IPS-18c (cell line): ENCODE data around the gene MADD.
A peak's percentile ranks its signal among the peaks of the same experiment; 100 is the strongest.

Source experiments
- H3K4me3 ChIP-seq: 2 replicates; pipeline ENCODE4 v1.7.0; 2013; ENCODE audit warnings: low read depth, mild to moderate bottlenecking, low read length, moderate library complexity; ENCODE audit not compliant: insufficient read depth
- H3K9me3 ChIP-seq: one replicate; pipeline ENCODE4 v1.6.1; 2013; ENCODE audit warnings: mild to moderate bottlenecking, low read length, moderate library complexity; ENCODE audit not compliant: control insufficient read depth, insufficient read depth

Gene MADD

GRCh38 chr11:47268448-47269001 lies 1.4 kb upstream of the MADD start:
- peak overlapping the region; percentile 93; the same call in 1 of the 2 replicates for H3K4me3 ChIP-seq
- no peaks in the 10 kb centered on the region for H3K9me3 ChIP-seq

GRCh38 chr11:47269002-47269828 lies 718 bp upstream of the MADD start:
- no peaks in the 10 kb centered on the region for H3K9me3 ChIP-seq
- peak overlapping the region; percentile 93 for H3K4me3 ChIP-seq

GRCh38 chr11:47270331-47271271 lies 668 bp downstream of the MADD start:
- no peaks in the 10 kb centered on the region for H3K9me3 ChIP-seq
- peak overlapping the region; percentile 93 for H3K4me3 ChIP-seq

GRCh38 chr11:47271328-47271727 lies 1.4 kb downstream of the MADD start:
- H3K9me3 ChIP-seq = no peaks in the 10 kb centered on the region

GRCh38 chr11:47271961-47272661 lies 2.2 kb downstream of the MADD start:
- no peak overlapping the region for H3K4me3 ChIP-seq
- no peaks in the 10 kb centered on the region for H3K9me3 ChIP-seq

More at GRCh38 chr11:47271328-47271727, 1.4 kb downstream of the MADD start:
- H3K4me3 ChIP-seq = no peak overlapping the region

GRCh38 chr11:47272706-47273105 lies 2.8 kb downstream of the MADD start:
- H3K4me3 ChIP-seq = no peak overlapping the region
- H3K9me3 ChIP-seq = no peaks in the 10 kb centered on the region

GRCh38 chr11:47274495-47275235 lies 4.7 kb downstream of the MADD start:
- H3K9me3 ChIP-seq = no peaks in the 10 kb centered on the region
- H3K4me3 ChIP-seq = no peak overlapping the region

- Histone ChIP-seq H3K4me3 (no peak overlapping the region), H3K9me3 (no peaks in the 10 kb centered on the region)
These were observed 7.0 kb downstream of the MADD start for GRCh38 chr11:47276923-47277322.

- H3K9me3 ChIP-seq = no peaks in the 10 kb centered on the region
- H3K4me3 ChIP-seq = no peak overlapping the region
These were observed 8.1 kb downstream of the MADD start for GRCh38 chr11:47278058-47278457.

GRCh38 chr11:47278769-47279168 lies 8.8 kb downstream of the MADD start:
- no peaks in the 10 kb centered on the region for H3K9me3 ChIP-seq

GRCh38 chr11:47280099-47280498 lies 10.2 kb downstream of the MADD start:
- no peak overlapping the region for H3K4me3 ChIP-seq
- H3K9me3 ChIP-seq = no peaks in the 10 kb centered on the region

More at GRCh38 chr11:47278769-47279168, 8.8 kb downstream of the MADD start:
- H3K4me3 ChIP-seq = no peak overlapping the region

- Histone ChIP-seq H3K9me3 (no peaks in the 10 kb centered on the region), H3K4me3 (no peak overlapping the region)
These were observed 10.9 kb downstream of the MADD start for GRCh38 chr11:47280860-47281259.

- H3K9me3 ChIP-seq = no peaks in the 10 kb centered on the region
- H3K4me3 ChIP-seq = no peak overlapping the region
These were observed 12.5 kb downstream of the MADD start for GRCh38 chr11:47282462-47282861.

- H3K9me3 ChIP-seq = no peaks in the 10 kb centered on the region
- no peak overlapping the region for H3K4me3 ChIP-seq
These were observed 14.2 kb downstream of the MADD start for GRCh38 chr11:47284151-47284550.

GRCh38 chr11:47285969-47286770 lies 16.2 kb downstream of the MADD start:
- Histone ChIP-seq H3K4me3 (no peak overlapping the region), H3K9me3 (no peaks in the 10 kb centered on the region)

GRCh38 chr11:47288066-47288465 lies 18.1 kb downstream of the MADD start:
- Histone ChIP-seq H3K4me3 (no peak overlapping the region), H3K9me3 (no peaks in the 10 kb centered on the region)
